Mesenteric fat pad (tissue), 1 donor: ENCODE data around the gene CHCHD6. TPM values are rescaled to one million over a fixed set of nuclear protein-coding genes. Genes with fewer than 3 reads are reported as not detected.

Source experiments
- DNase-seq: peaks from one replicate; pipeline ENCODE4 v3.0.0-alpha.2; 2020; ENCODE audit warnings: low spot score
- total RNA-seq: library from RNA; stranded (reverse); fragmentation: NEBNext Ultra II Directional; extraction: Animal tissue kit (Norgen Biotek cat#: 25700); gene quantifications from one replicate; pipeline ENCODE4 v1.2.1, GENCODE V29; 2021
- donor health status: DM: yes; HTN: yes; CAD: no.

Gene CHCHD6
- total RNA-seq, 1 donor from 2014 or later: 10.9 TPM

DNA sequence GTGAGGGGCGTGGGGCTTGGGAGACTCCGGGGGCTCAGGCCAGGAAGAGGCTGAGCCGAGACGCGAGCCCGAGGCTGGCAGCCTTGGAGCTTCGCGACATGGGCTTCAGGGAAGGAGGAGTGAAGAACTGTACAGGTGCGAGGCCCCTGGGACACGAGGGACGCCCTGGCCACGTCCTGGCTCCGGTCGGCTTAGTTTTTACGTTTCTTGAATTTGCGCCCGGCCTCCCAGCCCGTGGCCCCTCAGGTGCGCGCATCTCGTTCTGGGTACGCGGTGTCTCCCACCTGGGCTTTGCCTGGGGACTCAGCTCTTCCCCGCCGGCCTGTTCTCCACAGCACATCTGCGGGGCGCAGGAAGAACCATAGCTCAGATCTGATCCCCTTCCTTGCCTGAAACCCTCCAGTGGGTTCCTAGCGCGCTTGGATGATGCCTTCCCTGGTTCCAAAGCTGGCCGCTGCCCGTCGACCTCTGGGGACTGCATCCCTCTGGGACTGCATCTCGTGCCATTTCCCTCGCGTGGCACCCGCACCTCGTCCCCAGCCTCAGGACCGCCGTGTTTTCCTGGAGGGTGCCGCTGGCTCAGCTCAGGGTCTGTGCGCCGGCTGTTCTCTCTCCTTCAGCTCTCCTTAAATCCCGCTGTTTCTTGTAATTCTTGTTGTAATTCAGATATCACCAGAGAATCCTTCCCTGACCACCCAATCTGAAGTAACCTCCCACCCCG lies 614 bp downstream of the CHCHD6 start:
- peak; percentile 85 for DNase-seq

DNA sequence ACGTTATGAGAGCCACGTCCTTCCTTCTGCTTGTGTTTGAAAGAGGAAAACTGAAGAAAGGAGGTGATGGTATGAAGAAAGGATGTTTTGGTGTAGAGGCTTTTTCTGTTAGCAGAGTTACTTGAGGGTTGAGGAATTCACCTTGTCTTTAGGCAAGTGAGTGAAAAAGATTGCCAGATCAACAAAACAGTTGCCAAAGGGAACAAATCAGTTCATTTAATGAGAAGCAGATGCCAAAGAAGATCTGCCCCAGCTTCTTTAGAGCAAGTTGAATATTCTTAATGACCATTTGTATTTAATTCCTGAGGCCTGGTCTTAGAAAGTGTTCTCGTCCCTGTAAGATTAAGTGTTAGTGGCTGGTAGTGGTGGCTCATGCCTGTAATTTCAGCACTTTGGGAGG lies 2.6 kb downstream of the CHCHD6 start:
- DNase-seq: no peak

DNA sequence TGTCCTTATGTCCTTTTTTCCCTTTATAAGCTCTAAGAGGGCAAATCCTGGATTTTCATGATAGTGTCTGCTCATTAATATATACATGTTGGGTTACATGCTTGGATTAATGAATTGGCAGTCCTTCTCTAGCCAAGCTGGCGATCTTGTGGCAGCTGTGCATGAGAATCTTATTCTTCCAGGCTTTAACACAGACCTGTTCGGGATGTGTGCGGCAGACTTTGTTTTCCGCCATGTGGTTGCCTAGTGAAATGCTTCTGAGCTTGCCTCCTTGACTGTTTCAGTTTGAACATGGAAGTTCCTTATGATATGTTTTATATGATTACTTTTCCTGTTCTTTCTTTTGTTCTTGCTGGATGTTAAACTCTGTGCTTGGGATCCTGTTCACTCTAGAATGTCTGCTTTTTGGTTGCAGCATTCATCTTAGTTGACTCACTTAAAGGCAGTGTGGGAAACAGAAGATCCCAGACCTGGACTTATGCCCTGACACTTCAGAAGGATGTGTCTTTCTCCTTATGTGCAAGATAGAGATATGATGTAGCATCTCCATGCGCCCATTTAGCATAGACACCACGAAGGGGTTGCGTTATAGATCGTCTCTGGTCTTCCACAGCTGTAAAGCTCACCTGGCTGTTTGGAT lies 7.2 kb downstream of the CHCHD6 start:
- DNase-seq: no peak

DNA sequence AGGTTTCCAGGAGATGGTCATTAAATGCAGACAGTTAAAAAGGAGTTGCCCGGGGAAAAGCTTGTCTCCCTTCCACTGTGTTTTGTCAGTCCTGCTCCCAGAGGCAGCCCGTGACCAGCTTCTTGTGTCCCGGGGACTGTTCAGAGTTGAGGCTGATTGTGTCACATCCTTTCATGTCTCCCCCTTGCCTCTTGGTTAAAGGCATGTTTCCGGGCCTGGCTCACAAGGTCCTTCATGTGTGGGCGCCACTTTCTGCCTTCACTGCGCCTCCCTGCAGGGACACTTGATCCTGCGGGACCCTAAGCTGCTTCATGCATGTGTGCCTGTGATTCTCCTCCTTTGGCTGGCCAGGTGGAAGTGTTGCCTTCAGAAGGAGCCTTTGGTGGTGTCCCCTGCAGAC lies 9.2 kb downstream of the CHCHD6 start:
- no peak for DNase-seq

DNA sequence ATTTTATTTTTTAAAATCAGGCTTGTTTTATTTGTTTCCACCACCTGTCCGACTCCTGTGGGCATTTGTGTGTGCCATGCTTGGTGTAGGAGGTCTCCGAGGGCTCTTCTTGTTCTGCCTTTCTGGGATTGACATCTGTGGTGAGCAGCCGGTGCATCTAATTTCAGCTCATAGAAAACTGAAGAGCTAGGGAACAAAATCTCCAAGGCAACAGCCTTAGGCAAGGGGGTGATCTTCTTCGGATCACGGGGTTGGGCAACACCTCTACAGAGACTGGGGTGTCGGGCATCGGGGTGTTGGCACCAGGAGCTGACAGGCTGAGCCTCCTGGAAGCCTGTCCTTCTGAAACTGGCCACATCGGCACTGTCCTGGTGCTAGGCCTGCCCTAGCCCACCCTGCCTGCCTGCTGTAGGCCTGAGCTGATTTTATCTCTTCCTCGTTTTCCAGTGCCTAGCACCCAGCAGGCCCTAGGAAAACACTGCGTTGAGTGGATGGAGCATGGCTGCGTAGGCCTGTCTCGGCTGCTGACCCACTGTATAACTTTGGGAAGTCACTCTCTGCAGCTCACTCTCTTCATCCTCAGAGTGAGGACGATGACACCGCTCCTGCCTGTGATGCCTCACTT lies 10.3 kb downstream of the CHCHD6 start:
- no peak for DNase-seq

DNA sequence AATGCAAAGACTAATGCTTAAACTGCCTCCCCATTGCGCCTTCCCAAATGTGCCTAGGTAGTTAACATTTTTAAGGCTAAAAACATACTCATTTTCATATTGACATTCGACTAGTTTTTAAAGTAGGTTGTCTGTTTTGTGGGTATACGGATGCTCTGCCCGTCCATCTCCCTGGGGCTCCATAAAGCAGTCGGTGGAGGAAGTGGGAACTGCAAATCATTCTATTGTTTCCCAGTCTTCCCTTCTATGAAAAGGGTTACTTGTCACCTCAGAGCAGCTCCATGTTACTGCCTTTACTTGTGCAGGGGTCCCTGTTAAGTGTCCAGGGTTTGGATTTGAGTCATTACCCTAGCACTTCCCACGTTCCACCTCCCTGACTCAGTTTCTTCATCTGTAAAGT lies 10.9 kb downstream of the CHCHD6 start:
- DNase-seq: no peak

DNA sequence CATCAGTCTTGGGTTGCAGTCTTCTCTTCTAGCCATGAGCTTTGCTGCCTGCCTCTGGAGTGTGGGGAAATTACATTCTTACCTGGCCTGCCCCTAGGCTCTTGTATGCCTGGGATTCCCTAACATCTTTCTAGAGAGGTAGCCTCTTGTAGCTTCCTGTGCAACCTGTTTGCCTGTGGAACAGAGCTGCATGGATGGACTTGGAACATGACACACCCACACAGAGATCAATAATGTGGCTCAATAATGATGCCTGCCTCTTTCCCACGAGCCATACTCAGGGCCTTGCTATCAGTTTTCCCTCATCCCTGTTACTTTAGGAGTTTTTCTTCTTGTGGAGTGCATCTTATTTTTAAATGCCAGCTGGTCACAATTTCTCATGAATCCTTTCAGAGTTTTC lies 11.4 kb downstream of the CHCHD6 start:
- DNase-seq: no peak

DNA sequence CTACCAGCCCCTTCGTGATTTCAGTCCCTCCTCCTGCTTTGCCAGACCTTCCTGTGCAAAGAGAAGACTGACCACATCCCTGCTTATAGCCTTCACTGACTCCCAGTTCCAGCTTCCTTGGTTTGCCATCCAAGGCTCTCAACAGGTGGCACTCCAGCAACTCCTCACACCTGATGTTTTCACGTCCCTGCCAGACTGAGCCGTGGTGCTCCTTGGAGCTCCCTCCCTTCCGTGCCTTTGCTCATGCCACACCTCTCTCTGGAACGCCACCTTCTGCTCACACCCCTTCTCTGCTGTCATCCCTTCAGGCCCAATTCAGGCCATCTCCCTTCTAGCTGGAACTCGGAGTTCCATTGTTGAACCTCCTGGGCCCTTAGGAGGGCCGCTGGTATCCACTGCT lies 12.0 kb downstream of the CHCHD6 start:
- DNase-seq: no peak

DNA sequence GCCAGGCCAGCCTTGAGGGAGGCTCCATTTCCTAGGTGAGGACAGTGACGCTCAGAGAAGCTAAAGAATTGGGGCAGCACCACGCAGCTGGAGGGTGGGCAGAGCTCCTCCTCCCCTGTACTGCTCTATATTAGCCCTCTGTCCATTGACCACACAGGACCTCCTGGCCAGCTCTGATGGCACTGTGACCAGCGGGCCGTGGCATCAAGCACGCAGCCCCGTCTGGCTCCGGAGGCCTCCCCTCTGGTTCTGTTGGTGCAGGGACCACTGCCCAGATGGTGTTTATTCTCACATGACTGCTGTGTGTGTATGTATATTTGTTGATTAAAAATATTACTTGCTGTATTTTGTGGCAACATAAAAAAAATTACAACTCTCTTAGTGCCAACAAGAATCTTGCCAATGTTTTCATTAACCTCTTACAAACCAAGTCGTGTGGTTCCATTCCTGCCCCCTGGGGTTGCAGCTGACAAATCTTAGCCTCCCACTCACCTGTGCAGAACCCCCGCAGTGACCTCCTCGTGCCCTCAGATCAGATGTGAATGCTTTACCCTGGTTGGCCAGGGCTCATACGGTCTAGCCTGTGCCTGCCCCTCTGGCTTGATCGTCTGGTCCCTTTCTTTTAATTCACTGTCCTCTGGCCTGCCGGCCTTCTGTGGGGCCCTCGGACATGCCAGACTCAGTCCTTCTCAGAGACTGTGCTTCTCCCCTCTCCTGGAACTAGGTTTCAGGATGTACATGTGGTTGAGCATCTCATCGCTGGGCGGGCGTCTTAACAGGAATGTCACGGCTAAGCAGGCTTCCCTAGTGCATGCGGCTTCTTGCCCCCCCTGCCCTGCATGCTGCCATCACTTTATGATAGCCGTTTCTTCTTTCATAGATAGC lies 14.8 kb downstream of the CHCHD6 start:
- DNase-seq: no peak

DNA sequence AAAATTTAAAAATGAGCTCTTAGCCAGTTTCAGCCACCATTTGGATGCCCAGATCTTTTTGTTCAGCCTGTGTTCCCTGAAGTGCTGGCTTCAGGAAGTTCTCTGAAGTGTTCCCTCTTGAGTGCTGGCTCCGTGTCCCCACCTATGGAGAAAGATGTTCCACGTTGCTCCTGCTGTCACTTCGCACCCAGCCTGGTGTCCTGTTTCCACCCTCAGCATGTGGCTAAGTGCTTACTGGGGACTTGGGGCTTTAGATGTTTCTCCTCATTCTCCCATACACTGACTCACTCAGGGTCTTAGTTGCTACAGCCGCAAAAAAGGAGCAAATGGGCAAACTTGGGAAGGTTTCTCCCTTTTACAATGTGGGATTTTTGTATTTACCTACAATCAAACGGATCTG lies 16.6 kb downstream of the CHCHD6 start:
- no peak for DNase-seq

DNA sequence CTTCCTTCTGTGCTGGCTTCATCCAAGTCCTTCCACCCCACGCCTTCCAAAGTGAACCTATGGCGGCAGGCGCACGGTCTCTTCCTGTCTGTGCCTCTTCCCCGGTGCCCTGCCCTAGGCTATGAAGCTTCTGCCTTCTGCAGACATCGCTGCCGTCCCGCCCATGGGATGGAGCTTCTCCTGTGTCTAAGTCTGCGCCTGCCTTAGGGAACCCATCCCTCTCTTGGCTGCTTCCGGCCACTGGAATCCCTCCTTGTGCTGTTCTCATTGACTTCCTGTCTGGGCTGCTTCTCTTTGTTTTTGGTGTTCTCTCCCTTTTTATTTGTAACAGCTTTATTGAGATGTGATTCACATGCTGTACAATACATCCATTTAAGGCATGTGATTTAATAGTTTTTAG lies 17.2 kb downstream of the CHCHD6 start:
- no peak for DNase-seq

DNA sequence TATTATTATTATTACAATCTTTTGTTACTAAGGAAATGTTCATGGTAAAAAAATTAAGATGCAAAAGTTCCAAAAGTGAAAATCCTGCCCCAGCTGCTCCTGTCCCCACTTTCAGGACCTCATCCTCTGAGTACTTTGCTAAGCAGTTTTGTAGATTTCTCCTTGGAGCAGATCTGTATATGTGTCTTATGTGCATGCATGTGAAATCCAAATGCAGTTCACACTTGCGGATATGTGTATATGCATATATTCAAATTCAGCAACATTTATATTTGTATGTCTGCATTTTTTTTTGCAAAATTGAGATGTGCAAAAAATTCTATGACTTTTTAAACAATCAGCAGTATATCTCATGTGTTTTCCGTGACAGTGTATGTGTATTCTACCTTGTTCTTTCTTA lies 19.2 kb downstream of the CHCHD6 start:
- no peak for DNase-seq

DNA sequence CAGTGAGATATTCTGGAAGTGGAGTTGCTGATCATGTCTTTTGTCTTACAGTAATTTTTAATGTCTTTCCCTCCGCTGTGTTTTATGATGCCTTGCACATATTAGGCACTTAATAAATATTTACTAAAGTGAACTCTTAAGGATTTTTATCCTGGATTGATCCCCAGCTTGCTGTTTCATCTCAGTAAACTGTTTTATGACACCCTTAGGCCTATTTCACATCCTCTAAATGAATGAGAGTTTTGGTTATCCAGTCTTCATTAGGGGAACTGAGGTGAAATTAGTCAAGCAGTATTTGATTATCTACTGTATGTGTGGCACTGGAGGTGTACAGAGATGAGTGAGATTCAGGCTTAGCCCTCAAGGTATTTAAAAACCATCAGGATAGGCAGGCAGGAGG lies 19.8 kb downstream of the CHCHD6 start:
- no peak for DNase-seq

DNA sequence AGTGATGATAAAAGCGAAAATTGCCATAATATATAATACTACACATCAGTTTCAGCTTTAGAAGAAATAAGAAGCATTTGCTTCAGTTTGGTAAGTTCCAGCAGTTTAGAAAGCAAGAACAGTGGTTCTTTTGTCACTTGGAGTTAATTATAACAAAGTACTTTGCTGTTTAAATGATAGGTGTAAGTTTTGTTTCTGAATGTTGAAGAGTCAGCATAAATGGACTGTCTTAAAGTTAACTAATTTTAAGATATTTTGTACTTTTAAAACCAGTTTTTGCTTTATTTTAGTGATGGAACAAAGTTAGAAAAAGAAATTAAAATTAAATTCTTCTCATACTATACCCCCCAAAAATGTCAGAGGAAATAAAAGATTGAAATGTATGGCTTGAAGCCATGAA lies 24.6 kb downstream of the CHCHD6 start:
- DNase-seq: no peak

DNA sequence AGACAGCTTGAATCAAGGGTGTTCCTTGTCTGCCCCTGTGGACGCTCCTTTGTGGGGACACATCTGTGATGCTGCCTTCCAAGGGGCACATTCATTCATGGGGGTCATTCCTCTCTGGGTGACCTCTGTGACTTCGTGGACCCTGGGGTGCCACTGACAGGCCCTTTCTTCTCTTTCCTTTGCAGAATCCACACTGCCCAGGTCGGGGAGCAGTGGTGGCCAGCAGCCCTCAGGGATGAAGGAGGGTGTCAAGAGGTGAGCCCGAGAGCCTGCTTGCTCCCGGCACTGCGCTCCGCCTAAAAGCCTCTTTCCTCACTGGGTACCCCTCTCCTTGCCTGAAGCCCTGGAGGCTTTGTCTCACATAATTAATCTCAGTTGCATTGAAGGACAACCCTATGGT lies 26.3 kb downstream of the CHCHD6 start:
- peak; percentile 87 for DNase-seq

DNA sequence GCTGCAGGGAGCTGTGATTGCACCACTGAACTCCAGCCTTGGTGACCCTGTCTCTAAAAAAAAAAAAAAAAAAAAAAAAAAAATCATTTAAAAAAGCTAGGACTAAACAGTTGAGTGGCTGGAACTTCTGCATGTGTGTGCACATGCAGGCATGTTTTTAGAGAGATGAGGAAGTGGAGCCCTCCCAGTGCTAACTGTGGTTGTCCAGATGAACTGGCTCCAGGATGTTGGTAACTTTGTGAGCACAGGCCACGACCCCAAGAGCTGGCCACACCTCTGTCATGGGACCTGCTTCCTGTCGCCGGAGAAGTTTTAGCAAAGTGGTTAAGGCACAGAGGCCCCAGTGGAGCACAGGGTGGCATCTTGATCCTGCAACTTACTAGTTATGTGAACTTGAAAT lies 27.0 kb downstream of the CHCHD6 start:
- DNase-seq: peak; percentile 39

DNA sequence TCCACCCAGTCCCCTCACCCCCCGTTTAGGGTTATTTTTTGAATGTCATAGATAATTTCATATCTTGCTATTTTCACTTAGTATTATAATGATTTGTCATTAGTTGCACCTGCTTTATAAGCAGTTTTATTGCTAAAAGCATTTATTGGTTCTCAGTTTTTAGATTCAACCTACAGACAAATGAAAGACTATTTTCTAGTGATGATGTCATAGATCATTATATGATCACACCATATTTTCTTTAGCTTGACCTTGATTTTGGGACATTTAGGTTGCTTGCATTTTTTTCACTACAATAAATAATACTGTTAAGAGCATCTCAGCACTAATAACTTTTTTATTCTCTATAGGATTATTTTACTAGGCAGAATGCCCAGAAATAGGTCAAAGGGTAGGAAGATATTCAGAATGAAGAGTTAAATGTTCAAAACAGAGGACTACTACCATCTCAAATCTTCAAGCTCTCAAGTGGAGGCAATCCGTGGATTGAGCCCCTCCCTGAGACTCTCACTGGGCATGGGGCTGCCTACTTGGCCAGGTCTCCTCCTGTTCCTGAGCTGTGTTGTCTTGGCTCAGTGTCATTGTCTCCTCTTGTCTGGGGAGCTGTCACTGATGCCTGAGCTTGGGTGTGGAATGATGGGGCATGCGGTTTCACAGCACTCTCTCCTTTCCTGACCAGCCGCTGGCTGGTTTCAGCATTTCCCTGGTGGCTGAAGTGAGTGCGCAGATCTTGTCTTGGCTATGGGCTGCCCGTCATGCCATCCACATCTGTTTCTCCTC lies 28.4 kb downstream of the CHCHD6 start:
- DNase-seq: no peak

DNA sequence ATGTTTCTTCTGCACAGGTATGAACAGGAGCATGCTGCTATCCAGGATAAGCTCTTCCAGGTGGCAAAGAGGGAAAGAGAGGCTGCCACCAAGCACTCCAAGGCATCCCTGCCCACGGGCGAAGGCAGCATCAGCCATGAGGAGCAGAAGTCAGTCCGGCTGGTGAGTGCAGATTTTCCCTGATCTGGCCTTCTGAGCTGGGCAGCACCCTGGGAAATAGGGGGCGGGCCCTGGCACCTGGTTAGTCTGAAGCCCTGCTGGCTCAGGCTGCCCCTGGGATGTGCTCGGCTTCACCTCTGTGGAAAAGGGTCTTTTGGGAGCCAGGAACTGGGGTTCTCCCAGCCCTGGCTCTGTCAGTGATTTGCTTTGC lies 29.0 kb downstream of the CHCHD6 start:
- DNase-seq: peak; percentile 69

DNA sequence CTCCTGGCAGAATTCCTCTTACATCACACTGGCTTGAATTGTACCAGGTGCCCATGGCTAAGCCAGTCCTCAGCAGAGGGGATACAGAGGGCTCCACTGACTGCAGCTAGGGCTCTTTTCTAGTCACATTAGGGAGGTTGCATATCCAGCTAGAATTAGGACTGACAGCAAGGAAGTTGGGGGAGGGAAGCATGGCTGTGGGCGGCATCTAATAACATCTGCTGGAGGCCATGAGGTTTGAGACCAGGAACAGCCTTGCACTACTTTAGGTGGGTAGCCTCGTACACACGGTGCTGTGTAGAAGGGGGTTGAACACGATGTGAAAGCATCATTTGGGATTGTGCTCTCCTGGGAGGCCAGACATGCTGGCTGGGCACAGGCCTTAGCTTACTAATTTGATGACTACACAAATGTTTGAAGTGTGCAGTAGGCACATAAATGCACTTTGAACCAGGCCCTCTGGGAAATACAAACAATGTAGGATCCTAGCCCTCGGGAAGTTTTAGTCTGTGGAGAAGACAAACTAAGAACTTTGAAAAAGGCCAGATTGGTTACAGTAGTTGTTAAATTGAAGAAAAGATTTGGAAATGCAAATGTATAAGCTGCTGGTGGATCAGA lies 30.2 kb downstream of the CHCHD6 start:
- no peak for DNase-seq

DNA sequence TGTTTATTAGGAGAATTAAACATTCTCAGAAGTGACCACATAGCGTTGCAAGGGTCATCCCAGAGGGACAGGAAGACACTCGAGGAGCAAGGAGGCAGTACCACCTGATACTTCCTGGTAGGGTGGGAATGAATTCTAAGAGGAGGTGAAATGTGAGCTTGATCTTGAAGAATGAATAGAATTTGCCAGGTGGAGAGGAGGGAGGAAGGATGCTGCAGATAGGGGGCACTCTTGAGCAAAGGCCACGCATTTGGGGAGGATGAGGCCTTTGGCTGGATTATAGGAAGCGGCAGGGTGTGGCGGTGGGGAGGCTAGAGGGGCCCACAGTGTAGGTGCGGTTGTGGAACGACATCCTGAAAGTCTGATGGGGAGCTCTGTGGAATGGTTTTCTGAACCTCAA lies 33.5 kb downstream of the CHCHD6 start:
- DNase-seq: peak; percentile 12

DNA sequence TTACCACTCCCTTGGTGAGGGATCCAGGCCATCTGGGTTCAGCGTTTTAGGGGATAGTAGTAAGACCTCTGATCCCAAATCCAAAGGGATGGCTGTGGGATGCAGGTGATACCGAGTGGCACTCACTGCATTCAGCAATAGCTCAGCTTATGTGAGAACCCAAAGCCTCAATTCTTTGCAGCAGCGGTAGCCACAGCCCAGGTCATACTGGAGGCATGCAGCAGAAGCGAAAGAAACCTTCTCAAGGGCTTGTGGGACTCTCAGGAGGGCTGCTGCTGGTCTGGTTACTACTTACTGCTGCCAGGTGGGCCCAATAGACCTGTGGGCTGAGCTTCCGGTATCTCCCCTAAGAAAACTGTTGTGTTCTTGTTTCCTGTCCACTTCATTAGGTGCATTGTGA lies 38.0 kb downstream of the CHCHD6 start:
- peak; percentile 8 for DNase-seq
